IPS-15b (cell line): ENCODE results near the gene KMT2E.

Experiments
- H3K27me3 ChIP-seq: one replicate; pipeline ENCODE4 v1.6.1; 2013; ENCODE audit warnings: low read length; ENCODE audit not compliant: control insufficient read depth, insufficient read depth
- H3K36me3 ChIP-seq: one replicate; pipeline ENCODE4 v1.6.1; 2013; ENCODE audit warnings: low read length; ENCODE audit not compliant: control insufficient read depth, insufficient read depth
- H3K4me1 ChIP-seq: one replicate; pipeline ENCODE4 v1.6.1; 2013; ENCODE audit warnings: mild to moderate bottlenecking, low read length; ENCODE audit not compliant: control insufficient read depth, insufficient read depth
- H3K4me3 ChIP-seq: one replicate; pipeline ENCODE4 v1.5.1; 2013; ENCODE audit warnings: low read depth, low read length
- H3K9ac ChIP-seq: one replicate; pipeline ENCODE4 v1.6.1; 2013; ENCODE audit warnings: low read depth, mild to moderate bottlenecking, low read length
- H3K9me3 ChIP-seq: one replicate; pipeline ENCODE4 v1.6.1; 2013; ENCODE audit warnings: mild to moderate bottlenecking, low read length; ENCODE audit not compliant: control insufficient read depth, insufficient read depth

KMT2E gene

GRCh38 chr7:105013816-105014692 lies at the start of gene KMT2E:
Gene KMT2E (plus strand): TSS chr7:105014205. CDS start chr7:105040953, 26,748 bp downstream.
- no peaks in the 10 kb centered on the region for H3K27me3 ChIP-seq
- no peaks in the 10 kb centered on the region for H3K36me3 ChIP-seq
- H3K4me3 ChIP-seq: peak within 1 kb of the TSS; percentile 100
- H3K4me1 ChIP-seq: peaks cover 15% of the 10 kb centered on the region
- H3K9ac ChIP-seq: peak within 1 kb of the TSS; percentile 100
- H3K9me3 ChIP-seq: no peaks in the 10 kb centered on the region

GRCh38 chr7:104964626-104965236 lies 49.3 kb upstream of the KMT2E start:
- Histone ChIP-seq H3K4me3 (no peak overlapping the region), H3K36me3 (peaks cover 2% of the 10 kb centered on the region), H3K4me1 (no peaks in the 10 kb centered on the region), H3K27me3 (no peaks in the 10 kb centered on the region), H3K9me3 (no peaks in the 10 kb centered on the region), H3K9ac (no peak overlapping the region)

GRCh38 chr7:104966022-104966421 lies 48.0 kb upstream of the KMT2E start:
- Histone ChIP-seq H3K4me1 (no peaks in the 10 kb centered on the region), H3K4me3 (no peak overlapping the region)

GRCh38 chr7:104967088-104967487 lies 46.9 kb upstream of the KMT2E start:
- Histone ChIP-seq H3K9me3 (no peaks in the 10 kb centered on the region), H3K36me3 (peaks cover 2% of the 10 kb centered on the region), H3K4me3 (no peak overlapping the region), H3K27me3 (no peaks in the 10 kb centered on the region), H3K9ac (no peak overlapping the region), H3K4me1 (no peaks in the 10 kb centered on the region)

More at GRCh38 chr7:104966022-104966421, 48.0 kb upstream of the KMT2E start:
- peaks cover 2% of the 10 kb centered on the region for H3K36me3 ChIP-seq
- H3K9me3 ChIP-seq: no peaks in the 10 kb centered on the region
- no peaks in the 10 kb centered on the region for H3K27me3 ChIP-seq
- no peak overlapping the region for H3K9ac ChIP-seq

GRCh38 chr7:104967595-104967994 lies 46.4 kb upstream of the KMT2E start:
- H3K36me3 ChIP-seq: peaks cover 2% of the 10 kb centered on the region
- no peak overlapping the region for H3K4me3 ChIP-seq
- no peaks in the 10 kb centered on the region for H3K27me3 ChIP-seq
- H3K9ac ChIP-seq: no peak overlapping the region
- H3K4me1 ChIP-seq: no peaks in the 10 kb centered on the region
- H3K9me3 ChIP-seq: no peaks in the 10 kb centered on the region

GRCh38 chr7:104968648-104969047 lies 45.4 kb upstream of the KMT2E start:
- H3K9me3 ChIP-seq: no peaks in the 10 kb centered on the region
- no peak overlapping the region for H3K9ac ChIP-seq
- no peaks in the 10 kb centered on the region for H3K27me3 ChIP-seq
- no peak overlapping the region for H3K4me3 ChIP-seq
- no peaks in the 10 kb centered on the region for H3K4me1 ChIP-seq
- H3K36me3 ChIP-seq: peaks cover 2% of the 10 kb centered on the region

GRCh38 chr7:104969183-104969582 lies 44.8 kb upstream of the KMT2E start:
- no peaks in the 10 kb centered on the region for H3K9me3 ChIP-seq
- H3K36me3 ChIP-seq: peaks cover 2% of the 10 kb centered on the region
- H3K4me1 ChIP-seq: no peaks in the 10 kb centered on the region
- no peak overlapping the region for H3K4me3 ChIP-seq
- H3K9ac ChIP-seq: no peak overlapping the region
- H3K27me3 ChIP-seq: no peaks in the 10 kb centered on the region

- Histone ChIP-seq H3K27me3 (no peaks in the 10 kb centered on the region), H3K9me3 (no peaks in the 10 kb centered on the region), H3K4me3 (no peak overlapping the region), H3K36me3 (no peaks in the 10 kb centered on the region), H3K9ac (no peak overlapping the region), H3K4me1 (no peaks in the 10 kb centered on the region)
These were observed 42.5 kb upstream of the KMT2E start for GRCh38 chr7:104971290-104972071.

- Histone ChIP-seq H3K9me3 (no peaks in the 10 kb centered on the region), H3K4me3 (no peak overlapping the region), H3K36me3 (no peaks in the 10 kb centered on the region), H3K27me3 (no peaks in the 10 kb centered on the region), H3K4me1 (no peaks in the 10 kb centered on the region), H3K9ac (no peak overlapping the region)
These were observed 41.5 kb upstream of the KMT2E start for GRCh38 chr7:104972500-104972899.

GRCh38 chr7:104973227-104973626 lies 40.8 kb upstream of the KMT2E start:
- no peaks in the 10 kb centered on the region for H3K4me1 ChIP-seq
- H3K9ac ChIP-seq: no peak overlapping the region
- no peaks in the 10 kb centered on the region for H3K36me3 ChIP-seq
- no peaks in the 10 kb centered on the region for H3K9me3 ChIP-seq
- H3K27me3 ChIP-seq: no peaks in the 10 kb centered on the region
- no peak overlapping the region for H3K4me3 ChIP-seq

- Histone ChIP-seq H3K9me3 (no peaks in the 10 kb centered on the region), H3K4me1 (peaks cover 3% of the 10 kb centered on the region), H3K9ac (no peak overlapping the region), H3K4me3 (no peak overlapping the region), H3K27me3 (no peaks in the 10 kb centered on the region), H3K36me3 (no peaks in the 10 kb centered on the region)
These were observed 40.0 kb upstream of the KMT2E start for GRCh38 chr7:104973909-104974415.
